DOHH2 (cell line): Measurements from ENCODE around the gene FAM153A.
"Not testable (repeated sequence)": the region's sequence is repeated elsewhere in the genome, so short reads cannot be mapped to it uniquely, and the experiment has no call there.

Experiments
- CTCF ChIP-seq: fragments of 200-600 bp; sonication (generic); IDR thresholded peaks from one replicate; pipeline ENCODE4 v1.5.1; 2014; ENCODE audit warnings: antibody characterized with exemption, mild to moderate bottlenecking, low read depth, low read length; ENCODE audit not compliant: poor library complexity, severe bottlenecking
- EZH2phosphoT487 ChIP-seq: fragments of 200-600 bp; sonication (generic); IDR thresholded peaks from 2 replicates; pipeline ENCODE4 v1.6.1; 2017; ENCODE audit warnings: borderline replicate concordance, mild to moderate bottlenecking, antibody characterized with exemption, low read length, moderate library complexity, mixed read lengths

GRCh38 chr5:177747354-177747753, 35.3 kb downstream of the FAM153A start:
- not testable (repeated sequence) for TF ChIP-seq CTCF, EZH2phosphoT487
